NCI-H2227 (cell line): ENCODE results near the gene MAP4K3.

Source experiments
- DNase-seq: peaks from one replicate; lab custom pipeline; 2025; ENCODE audit not compliant: unreplicated experiment; lab: John Stamatoyannopoulos, UW

MAP4K3 gene

DNA sequence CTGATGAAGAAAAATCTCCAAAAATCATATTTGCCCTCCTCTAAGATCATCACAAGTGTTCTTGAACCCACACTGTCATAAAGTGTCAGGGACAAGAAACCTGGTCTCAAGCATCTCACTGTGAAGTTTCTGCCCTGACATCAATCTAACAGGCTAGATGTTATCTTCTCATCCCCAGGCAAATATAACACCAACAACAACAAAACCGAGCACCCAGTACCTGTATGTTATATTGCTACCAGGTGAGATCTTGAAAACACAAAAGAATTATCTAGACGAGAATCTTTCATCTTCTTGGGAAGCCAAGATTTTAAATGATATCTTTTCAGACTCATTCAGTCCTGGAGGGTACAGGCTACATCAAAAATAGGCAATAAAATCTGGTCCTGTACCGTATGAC, 8.8 kb upstream of the MAP4K3 start:
- no peak for DNase-seq

DNA sequence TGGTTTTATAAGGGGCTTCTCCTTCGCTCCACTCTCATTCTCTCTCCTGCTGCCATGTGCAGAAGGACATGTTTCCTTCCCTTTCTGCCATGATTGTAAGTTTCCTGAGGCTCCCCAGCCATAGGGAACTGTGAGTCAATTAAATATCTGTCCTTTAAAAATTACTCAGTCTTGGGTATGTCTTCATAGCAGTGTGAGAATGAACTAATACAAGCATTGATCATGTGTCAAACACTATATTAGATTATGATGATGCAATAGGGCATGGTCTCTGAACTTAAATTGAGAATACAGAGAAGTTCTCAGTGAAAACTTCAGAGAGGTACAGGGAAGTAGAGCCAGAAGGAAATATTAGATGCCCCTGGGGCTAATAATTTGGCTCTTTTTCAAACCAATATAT, 5.9 kb upstream of the MAP4K3 start:
- no peak for DNase-seq

- peak; percentile 54 for DNase-seq
Observed at GRCh38 chr2:39437522-39438296, 624 bp upstream of the MAP4K3 start.

DNA sequence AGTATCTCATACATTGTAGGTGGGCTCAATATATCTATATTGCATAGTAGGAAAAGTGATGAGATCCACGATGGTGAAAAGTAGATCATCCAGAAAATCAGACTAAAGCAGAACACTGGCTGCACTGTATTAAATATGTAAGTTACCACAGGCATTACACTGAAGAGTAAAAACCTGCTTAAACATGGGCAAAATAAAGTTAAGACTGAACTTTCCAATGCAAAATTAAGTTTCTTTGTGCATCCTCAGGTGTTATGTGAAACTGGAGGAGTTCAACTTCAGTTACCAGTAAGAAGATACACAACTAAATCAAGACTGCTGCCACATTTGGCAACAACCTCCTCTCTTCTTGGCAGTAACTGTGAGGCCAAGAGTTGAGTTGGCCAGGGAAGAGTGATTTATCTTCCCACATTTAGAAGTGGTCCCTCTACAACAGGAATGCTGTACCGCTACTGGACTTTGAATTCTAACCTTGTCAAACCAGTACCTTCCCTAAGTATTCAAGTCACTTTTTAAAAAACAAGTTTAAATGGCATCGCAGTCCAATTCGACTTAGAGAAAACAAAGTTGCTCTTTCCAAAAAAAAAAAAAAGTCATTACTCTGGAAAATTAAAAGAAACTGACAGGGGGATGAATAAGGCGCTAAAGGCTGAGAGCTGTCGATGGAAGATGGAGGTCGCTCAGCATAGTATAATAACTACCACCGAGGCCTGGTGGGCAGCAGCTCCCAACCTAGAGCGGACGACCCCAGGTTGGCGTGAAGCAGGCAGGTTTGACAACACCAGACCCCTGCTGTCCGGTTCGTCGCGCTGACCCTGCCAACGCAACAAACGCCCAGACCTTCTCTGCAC, 1.1 kb downstream of the MAP4K3 start:
- peak; percentile 21 for DNase-seq

DNA sequence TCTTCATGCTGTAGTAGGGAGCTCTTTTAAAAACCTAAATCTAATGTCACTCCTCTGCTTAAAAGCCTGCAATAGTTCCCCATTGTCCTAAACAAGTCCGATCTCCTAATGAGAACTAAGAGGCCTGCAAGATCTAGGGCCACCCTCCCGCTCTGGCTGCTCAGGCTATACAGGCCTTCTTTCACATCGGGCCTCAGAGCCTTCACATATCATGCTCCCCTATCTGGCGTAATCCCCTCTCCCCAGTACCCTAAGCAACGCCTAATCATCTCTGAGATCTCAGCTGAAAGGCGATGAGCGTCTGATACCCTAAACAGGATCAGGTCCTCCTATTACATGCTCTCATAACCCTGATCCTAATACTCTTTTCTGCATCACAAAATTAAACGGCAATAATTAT, 1.9 kb downstream of the MAP4K3 start:
- no peak for DNase-seq

DNA sequence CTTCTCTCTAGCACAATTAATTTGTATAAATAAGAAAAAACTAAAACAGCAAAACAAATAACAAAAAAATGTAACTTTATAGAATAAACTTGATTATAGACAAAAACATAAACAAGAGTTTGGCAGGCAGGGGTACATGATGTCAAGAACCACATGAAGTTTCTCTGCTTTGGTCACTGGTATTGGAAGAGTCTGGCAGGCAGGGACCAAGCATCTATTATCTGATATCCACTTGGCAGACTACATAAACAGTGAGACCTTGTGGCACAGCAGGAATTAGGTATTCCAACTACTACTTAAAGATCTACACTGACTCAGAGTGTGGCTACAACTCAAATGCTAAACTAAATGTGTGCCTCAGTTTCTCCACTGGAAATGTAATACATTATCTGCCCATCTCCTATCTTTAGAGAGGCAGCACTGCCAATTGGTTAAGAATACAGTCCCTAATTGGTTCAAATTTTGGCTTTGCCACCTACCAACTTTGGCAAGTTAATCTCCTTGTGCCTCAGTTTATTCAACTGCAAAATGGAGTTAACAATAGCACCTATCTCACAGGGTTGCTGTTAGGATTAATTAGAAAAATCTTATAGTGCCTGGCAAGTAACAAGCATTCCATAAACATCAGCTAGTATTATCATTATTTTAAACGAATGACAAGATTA, 2.7 kb downstream of the MAP4K3 start:
- no peak for DNase-seq

DNA sequence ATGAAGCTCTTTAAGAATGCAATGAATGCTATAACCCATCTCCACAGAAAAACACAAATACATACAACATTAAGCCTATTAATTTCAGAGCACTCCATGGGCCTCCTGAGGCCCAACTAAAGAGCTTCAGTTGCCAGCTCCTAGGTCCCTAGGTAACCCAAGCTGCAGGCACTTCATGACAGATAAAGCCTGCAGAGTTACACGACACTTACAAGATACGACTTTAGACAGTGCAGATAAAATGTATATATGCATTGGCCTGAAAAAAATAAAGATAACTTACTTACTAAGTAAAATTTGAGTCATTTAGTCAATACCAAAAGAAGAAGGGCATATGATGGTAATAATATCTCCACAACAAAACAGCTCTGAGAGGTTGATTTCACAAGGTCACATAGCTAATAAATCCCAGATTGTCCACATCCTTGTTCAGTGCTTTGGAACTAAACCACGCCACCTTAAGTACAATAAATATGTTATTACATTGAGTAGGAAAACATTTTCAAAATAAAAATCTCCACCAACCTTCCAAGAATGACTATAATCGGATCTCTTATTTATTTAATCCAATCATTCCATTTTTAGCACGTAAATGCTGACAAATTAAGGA, 3.4 kb downstream of the MAP4K3 start:
- DNase-seq = no peak

DNA sequence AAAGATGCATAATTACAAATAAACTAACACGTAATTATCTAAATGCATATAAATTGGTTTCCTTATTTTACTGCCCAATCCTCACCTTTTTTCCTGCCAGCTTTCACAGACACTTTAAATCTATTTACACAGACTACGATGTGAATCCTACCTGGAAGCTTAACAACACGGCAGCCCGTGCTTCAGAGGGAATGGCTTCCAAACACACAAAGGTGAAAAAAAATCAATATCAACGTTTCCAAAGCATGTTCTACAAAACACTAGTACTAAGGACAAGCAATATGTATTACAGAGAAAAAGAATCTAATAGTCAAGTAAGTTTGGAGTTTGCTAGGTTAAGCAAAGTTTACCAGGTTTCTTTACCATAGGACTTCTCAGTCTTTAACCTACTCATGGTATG, 4.4 kb downstream of the MAP4K3 start:
- DNase-seq = no peak

- no peak for DNase-seq
Observed at GRCh38 chr2:39431592-39432316, 5.3 kb downstream of the MAP4K3 start.

GRCh38 chr2:39429746-39430145, 7.3 kb downstream of the MAP4K3 start:
- DNase-seq = no peak

- DNase-seq = no peak
Observed at GRCh38 chr2:39424951-39425350, 12.1 kb downstream of the MAP4K3 start.

GRCh38 chr2:39422700-39423099, 14.4 kb downstream of the MAP4K3 start:
- DNase-seq = no peak

- no peak for DNase-seq
Observed at GRCh38 chr2:39421354-39421753, 15.7 kb downstream of the MAP4K3 start.

DNA sequence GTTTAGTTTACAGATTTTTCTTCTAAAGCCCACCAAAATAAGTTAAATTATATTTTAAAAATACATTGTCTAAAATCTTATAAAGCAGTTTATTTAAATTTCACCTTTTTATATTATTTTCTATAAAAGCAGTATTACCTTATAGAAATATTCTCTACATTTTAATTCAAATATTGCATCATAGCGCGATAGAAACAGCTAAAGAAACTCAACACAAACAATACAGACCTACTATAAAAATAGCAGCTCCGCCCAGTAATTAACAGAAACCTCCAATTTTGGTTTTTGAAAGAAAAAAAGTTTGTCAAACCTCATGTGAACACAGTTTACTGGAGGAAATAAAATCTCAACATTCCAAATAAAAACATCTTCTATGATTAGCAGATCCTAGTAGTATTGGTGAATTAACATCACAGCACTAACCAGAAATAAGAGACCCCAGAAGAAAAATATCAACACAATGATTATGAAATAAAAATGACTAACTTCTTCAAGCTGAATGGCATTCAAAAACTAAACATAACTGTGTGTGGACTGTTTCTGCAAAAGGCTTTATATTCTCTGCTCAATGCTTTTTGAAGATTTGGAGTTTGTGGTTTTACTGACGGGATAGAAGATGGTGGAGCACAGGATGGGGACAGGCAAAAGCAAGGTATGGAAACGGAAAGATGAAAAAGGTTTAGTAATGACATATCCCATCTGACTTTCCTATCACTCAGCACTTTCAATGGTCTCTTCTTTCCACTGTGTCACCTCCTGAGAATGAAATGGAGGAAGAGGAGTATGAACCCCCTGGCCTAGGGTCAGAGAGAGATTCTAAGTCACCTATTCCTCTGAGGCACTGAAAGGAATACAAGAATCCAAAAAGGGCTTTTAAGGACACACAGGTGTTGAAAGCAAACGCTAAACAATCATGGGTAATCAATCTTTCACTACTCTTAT, 17.5 kb downstream of the MAP4K3 start:
- DNase-seq = no peak

DNA sequence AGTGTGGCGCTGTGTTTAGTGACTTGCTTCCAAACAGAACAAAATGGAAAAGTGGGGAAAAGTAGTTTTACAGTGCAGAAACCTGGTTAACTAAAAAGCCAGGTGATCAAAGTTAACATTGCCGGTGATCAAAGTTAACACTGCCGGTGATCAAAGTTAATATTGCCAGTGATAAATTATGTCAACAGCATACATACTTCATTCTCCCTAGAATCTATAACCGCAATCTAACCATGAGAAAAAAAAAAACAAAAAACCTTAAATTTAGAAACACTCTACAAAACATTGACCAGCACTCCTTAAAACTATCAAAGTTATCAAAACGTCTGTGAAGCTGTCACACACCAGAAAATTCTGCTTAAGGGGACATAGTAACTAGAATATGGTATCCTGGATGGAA, 18.6 kb downstream of the MAP4K3 start:
- no peak for DNase-seq

GRCh38 chr2:39416140-39416539, 20.9 kb downstream of the MAP4K3 start:
- no peak for DNase-seq

DNA sequence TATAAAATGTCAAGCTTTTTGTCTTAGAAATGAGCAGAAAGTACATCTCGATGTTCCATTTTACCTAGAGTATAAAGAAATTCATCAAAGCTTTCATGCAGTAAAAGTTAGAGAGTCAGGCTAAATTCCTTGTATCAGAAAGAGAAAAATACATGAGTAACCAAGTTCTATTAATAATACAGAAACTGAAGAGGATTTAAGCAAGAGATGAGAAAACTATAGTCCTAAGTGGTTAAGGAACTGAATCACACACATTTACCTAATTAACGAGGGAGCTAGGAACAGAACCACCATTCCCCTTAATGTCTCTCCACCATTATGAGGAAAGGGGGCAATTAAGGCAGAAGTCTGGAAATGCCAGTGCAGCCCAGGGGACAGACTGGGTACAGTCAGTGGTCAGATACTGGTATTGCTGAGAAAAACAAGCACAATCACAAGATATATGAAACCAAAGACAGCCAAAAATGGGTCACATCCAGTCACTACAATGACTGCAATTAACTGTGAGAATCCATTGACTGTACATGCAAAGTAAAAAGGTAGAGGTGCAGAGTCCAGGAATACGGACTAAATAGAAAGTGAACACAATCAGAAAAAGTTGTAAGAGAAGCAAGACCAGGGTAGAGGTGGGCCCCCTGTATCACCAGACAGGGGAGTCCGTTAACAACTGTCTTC, 23.9 kb downstream of the MAP4K3 start:
- no peak for DNase-seq

GRCh38 chr2:39411181-39411944, 25.7 kb downstream of the MAP4K3 start:
- DNase-seq = no peak
